NCI-H1694 (cell line): Measurements from ENCODE around the gene WWOX.

ENCODE experiments used
- DNase-seq: peaks from one replicate; lab custom pipeline; 2025; lab: John Stamatoyannopoulos, UW

WWOX gene

DNA sequence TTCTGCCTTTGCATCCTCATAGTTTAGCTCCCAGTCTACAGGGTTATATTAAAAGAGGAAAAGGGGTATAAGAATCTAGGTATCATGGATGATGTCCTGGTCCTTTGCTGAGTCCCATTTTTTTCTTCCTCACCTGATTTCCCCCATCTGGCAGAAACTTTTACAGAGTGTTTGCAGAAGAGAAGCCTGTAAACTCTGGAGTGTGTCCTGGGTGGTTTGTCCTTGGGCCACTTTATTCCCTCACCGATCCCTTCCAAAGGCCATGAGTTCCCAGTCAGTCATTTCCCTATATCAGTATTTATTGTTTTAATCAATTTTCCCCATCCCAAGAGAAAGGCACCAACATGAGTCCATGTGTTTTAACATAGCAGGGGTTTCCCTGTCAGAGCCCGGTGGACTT, 638.2 kb downstream of the WWOX start:
- no peak for DNase-seq

DNA sequence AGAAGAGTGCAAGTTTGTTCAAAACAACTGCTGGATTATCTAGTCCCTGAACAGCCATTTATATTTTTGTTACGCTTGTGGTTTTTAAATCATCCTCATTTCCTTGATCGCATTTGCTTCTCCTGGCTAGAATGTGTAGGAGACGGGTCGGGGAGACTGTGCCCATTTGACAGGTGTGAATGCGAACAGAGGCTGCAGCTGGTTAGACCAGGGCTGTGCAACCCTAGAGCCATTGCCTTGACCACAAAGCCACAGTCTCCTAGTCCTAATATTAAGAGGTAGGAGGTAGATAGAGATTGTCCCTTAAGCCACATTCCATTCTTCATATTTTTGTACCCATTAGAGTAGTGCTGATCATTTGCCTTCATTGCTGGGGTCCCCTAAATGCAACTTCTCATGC, 639.1 kb downstream of the WWOX start:
- no peak for DNase-seq

- DNase-seq, result no peak
Measured at GRCh38 chr16:78740269-78740668, 640.8 kb downstream of the WWOX start.

- DNase-seq, result no peak
Measured at GRCh38 chr16:78742501-78743283, 643.2 kb downstream of the WWOX start.

- no peak for DNase-seq
Measured at GRCh38 chr16:78743556-78743955, 644.1 kb downstream of the WWOX start.

DNA sequence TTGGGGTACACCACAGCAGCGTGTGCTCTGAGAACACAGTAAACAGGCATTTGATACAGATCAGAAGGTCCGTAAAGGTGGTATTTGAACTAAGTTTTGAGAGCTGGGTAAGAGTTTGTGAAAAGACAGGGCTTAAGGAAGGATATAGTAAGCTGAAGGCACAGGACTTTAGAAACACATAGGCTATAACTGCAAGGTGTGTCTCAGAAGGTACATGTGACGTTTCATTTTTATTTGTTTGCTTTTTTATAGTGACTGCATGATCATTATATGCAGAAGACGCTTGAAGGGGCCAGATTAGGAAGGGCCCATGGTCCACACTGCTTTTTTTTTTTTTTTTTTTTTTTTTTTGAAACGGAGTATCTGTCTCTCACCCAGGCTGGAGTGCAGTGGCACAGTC, 644.6 kb downstream of the WWOX start:
- DNase-seq, result no peak

GRCh38 chr16:78744796-78745107, 645.3 kb downstream of the WWOX start:
- DNase-seq, result no peak

- no peak for DNase-seq
Measured at GRCh38 chr16:78745108-78746019, 645.9 kb downstream of the WWOX start.

- no peak for DNase-seq
Measured at GRCh38 chr16:78746718-78747117, 647.3 kb downstream of the WWOX start.

DNA sequence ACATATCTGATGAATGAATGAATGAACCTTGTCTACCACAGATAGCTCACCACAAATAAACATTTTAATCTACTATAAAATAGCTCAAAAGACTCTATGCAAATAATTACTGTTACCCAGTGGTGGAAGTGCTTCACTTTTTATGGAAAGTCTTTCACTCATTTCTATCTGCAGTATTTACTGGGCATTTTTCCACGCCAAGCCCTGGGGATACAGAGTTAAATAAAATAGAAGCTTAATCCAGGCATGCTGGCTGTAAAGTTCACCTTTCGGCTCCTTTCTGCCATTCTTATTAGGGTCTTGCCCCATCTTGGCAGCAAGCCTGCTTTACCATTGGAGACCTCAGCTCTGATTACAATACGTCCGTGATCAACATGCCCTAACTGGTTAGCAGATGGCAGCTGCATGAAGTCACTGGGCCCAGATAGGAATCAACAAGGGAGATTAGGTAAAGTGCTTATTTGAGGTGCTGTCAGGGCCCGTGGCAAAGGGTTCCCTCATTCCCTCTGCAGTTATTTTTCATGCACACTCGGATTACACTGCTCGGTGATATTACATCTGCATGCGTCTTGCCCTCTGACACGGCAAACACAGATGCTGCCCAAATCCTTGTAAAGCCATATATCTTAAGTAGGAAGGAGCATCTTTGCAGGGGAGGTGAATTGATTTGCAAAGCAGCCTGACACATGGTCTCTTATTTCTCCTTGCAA, 648.9 kb downstream of the WWOX start:
- DNase-seq, result peak; percentile 26

DNA sequence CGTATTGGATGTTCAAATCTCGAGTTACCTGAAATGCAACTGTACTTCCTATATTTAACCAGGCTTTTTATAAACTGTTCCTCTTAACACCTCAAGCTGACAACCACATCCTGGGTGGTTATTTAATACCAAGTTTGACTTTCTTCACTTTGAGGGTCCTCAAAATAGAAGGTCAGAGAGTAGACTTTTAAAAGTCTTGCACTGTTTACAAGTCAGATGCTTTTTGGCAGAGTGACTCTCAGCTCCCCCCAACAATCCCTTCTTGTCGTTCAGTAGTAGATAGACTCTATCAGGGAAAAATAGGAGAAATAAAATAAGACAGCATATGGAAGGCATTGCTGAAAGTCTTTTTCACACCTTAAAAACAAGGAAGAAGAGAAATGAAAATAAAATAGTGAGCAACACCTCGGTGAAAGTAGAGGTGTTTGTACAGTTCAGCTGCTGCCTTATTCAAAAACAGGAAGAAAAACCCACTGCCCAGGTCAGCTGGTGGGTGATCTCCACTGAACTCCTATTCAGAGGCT, 650.4 kb downstream of the WWOX start:
- no peak for DNase-seq

DNA sequence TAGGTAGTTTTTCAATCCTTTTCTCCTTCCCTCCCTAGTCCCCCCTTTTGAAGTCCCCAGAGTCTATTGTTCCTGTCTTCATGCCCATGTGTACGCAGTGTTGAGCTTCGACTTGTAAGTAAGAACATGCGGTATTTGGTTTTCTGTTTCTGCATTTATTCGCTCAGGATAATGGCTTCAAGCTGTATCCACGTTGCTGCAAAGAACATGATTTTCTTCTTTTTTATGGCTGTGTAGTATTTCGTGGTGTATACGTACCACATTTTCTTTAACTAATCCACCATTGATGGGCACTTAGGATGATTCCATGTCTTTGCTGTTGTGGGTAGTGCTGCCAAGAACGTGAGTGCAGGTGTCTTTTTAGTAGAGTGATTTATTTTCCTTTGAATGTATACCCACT, 651.2 kb downstream of the WWOX start:
- no peak for DNase-seq

DNA sequence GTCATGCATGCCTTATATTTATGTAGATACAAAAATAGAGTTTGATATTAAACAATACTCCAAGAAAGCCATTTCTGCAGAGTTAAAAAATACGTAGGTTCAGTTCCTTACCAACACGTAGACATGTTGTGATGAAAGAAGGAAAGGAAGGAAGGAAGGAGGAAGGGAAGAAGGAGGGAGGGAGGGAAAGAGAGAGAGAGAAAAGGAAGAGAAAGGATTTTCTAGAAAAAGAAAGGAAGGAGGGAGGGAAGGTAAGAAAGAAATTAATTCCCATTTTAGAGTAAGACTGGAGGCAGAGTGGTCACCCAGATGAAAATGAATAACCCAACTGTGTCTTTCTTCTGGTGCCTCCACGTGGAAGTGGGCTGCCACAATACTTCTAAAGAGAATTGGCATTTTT, 652.1 kb downstream of the WWOX start:
- no peak for DNase-seq

DNA sequence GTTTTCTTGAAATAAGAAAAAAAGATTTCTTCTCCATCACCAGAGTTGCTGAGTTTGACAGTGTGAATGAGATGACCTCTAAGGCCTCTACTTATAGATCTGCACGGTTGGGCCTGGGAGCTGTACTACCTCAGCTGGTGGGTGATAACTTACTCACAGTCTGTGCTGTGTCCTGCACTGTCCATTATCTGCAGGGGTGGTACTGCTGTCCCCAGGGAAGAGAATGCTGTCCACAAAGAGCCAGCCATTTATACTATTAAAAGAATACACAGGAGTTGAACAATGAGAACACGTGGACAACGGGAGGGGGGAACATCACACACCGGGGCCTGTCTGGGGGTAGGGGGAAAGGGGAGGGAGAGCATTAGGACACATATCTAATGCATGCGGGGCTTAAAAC, 655.3 kb downstream of the WWOX start:
- no peak for DNase-seq

DNA sequence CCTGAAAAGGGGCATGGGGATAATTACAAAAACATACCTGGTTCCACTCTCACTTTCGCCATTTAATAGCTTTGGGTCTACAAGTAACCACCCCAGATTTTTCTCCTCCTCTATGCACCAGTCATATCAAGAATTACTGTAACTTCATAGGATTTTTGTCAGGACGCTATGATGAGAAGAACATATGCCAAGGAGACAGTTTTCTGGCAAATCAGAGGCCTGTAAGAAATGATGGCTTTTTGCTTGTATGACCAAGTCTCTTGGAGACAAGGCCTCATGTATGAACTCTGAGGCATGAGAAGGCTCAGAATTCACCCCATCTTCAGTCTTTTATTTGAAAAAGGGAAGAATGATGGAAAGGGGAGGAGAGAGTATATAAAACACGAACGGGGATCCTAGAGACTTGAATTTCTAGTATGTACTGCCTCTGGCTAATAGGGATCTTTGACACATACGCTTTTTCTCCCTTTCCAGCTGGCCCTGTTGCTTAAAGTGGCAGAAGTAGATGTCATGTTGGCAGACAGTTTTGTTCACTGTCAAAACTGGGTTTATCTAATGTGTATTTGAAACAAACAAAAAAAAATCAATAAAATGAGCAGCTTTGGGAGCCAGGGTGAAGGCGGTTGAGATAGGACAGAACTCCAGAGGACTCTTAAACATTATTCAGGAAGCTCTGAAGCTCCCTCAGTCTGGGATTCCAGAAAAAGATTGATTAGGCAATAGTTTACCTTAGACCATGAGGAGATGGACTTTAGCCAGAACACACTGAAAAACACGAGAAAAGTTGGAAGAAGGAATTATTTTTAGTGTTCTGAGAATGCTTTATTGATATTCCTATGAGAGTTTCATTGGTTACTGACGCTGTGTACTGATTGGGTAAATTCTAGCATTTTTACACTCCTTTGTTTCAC, 656.6 kb downstream of the WWOX start:
- DNase-seq, result no peak

GRCh38 chr16:78759596-78759995, 660.1 kb downstream of the WWOX start:
- DNase-seq, result no peak

DNA sequence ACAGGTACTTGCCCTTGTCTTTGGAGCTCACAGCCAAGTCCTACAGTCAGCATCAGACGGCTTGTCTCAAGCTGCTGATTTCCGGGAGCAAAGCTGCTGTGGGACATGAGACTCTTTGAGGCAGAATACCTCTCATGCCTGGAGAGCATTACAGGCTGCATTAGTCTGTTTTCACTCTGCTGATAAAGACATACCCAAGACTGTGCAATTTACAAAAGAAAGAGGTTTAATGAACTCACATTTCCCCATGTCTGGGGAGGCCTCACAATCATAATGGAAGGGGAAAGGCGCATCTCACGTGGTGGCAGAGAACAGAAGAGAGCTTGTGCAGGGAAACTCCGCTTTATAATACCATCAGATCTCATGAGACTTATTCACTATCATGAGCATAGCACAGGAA, 661.2 kb downstream of the WWOX start:
- no peak for DNase-seq

DNA sequence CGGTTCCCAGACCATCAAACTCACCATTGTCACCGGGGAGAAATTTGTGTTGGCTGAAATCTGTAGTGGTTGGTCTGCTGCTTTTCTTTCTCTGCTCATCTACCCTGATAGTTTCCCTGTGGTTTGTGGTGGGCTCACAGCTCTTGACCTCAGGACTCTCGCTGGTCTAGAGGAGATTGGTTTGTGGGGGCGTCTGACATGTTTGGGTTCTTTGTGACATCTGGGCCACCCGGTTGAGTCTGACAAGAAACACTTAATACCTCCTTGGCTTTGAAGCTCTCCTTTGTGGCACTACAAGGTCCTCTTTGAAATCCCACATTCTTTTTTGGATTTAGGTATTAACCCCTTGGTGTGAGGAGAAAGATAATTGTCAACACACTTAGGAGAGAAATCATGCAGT, 662.0 kb downstream of the WWOX start:
- DNase-seq, result no peak

GRCh38 chr16:78762222-78762621, 662.8 kb downstream of the WWOX start:
- no peak for DNase-seq

GRCh38 chr16:78763821-78764440, 664.5 kb downstream of the WWOX start:
- peak; percentile 7 for DNase-seq

GRCh38 chr16:78764478-78764877, 665.0 kb downstream of the WWOX start:
- DNase-seq, result no peak
